Muscle of leg (tissue), 11 donors: Measurements from ENCODE around the gene TRPC1. TPM values are rescaled to one million over a fixed set of nuclear protein-coding genes. Genes with fewer than 3 reads are reported as not detected.

Experiments
- DNase-seq: peaks from one replicate; pipeline ENCODE4 v3.0.0; 2013
- H3K27ac ChIP-seq: one replicate; pipeline ENCODE4 v1.5.1; 2013; ENCODE audit warnings: mild to moderate bottlenecking, low read length, control low read depth
- H3K27me3 ChIP-seq: one replicate; pipeline ENCODE4 v1.6.1; 2013; ENCODE audit warnings: low read length; ENCODE audit not compliant: control insufficient read depth, insufficient read depth
- H3K36me3 ChIP-seq: one replicate; pipeline ENCODE4 v1.6.1; 2013; ENCODE audit warnings: low read length; ENCODE audit not compliant: control insufficient read depth, insufficient read depth
- H3K4me1 ChIP-seq: one replicate; pipeline ENCODE4 v1.6.1; 2013; ENCODE audit warnings: low read length; ENCODE audit not compliant: control insufficient read depth, insufficient read depth
- H3K4me3 ChIP-seq: one replicate; pipeline ENCODE4 v1.5.1; 2013; ENCODE audit warnings: low read length, control low read depth
- H3K9me3 ChIP-seq: replicated peaks from 2 replicates; pipeline ENCODE4 v1.6.1; 2013; ENCODE audit warnings: low read depth, low read length; ENCODE audit not compliant: control insufficient read depth
- WGBS: methylation state at CpG from one replicate; pipeline ENCODE4 v1.1.5; 2013; ENCODE audit warnings: missing lambda C conversion rate; ENCODE audit not compliant: insufficient coverage; 5-methylcytosine and 5-hydroxymethylcytosine counted together
- polyA plus RNA-seq, 8 donors: library from polyadenylated mRNA; unstranded; fragments of 120-200 nt; gene quantifications; one replicate each; pipeline versions ENCODE4 v1.2.1 to v1.2.3, GENCODE V29; 2013; ENCODE audit warnings: inconsistent platforms in 1 of 8, low replicate concordance in 1 of 8; ENCODE audit not compliant: insufficient read length in 8 of 8, insufficient read depth in 1 of 8
- total RNA-seq: library from RNA; stranded (reverse); fragments of 120-200 nt; gene quantifications from one replicate; pipeline ENCODE4 v1.2.4, GENCODE V29; 2013

TRPC1 gene
- total and polyA plus RNA-seq, 9 donors = 6.8 to 16.3 (median 7.7) TPM

- WGBS = 80% methylated on average over 1 of the region's 1 CpG
- H3K9me3 ChIP-seq = no peaks in the 10 kb centered on the region
- H3K36me3 ChIP-seq = peaks cover 2% of the 10 kb centered on the region
- no peaks in the 10 kb centered on the region for H3K4me1 ChIP-seq
- no peaks in the 10 kb centered on the region for H3K27me3 ChIP-seq
- DNase-seq = no peak
- no peak overlapping the region for H3K4me3 ChIP-seq
- no peak overlapping the region for H3K27ac ChIP-seq
Measured at GRCh38 chr3:142787719-142788118, 63.9 kb downstream of the TRPC1 start.

GRCh38 chr3:142794508-142794907 is 70.7 kb downstream of the TRPC1 start:
- Histone ChIP-seq H3K4me3 (no peak overlapping the region), H3K9me3 (no peaks in the 10 kb centered on the region), H3K27ac (no peak overlapping the region), H3K27me3 (no peaks in the 10 kb centered on the region), H3K36me3 (no peaks in the 10 kb centered on the region), H3K4me1 (no peaks in the 10 kb centered on the region)
- 60% methylated on average over 1 of the region's 4 CpGs for WGBS
- DNase-seq = no peak

- no peaks in the 10 kb centered on the region for H3K9me3 ChIP-seq
- no CpG with 5 or more reads among the region's 1 CpG for WGBS
- H3K27me3 ChIP-seq = no peaks in the 10 kb centered on the region
- DNase-seq = no peak
- H3K4me1 ChIP-seq = no peaks in the 10 kb centered on the region
- no peaks in the 10 kb centered on the region for H3K36me3 ChIP-seq
- H3K4me3 ChIP-seq = no peak overlapping the region
- no peak overlapping the region for H3K27ac ChIP-seq
Measured at GRCh38 chr3:142795332-142795731, 71.5 kb downstream of the TRPC1 start.

GRCh38 chr3:142796823-142797222 is 73.0 kb downstream of the TRPC1 start:
- no peaks in the 10 kb centered on the region for H3K4me1 ChIP-seq
- whole genome bisulfite sequencing = 80% methylated on average over 1 of the region's 2 CpGs
- DNase-seq = no peak
- H3K9me3 ChIP-seq = no peaks in the 10 kb centered on the region
- H3K27me3 ChIP-seq = no peaks in the 10 kb centered on the region
- H3K36me3 ChIP-seq = no peaks in the 10 kb centered on the region
- no peak overlapping the region for H3K4me3 ChIP-seq
- no peak overlapping the region for H3K27ac ChIP-seq

GRCh38 chr3:142801746-142802145 is 77.9 kb downstream of the TRPC1 start:
- WGBS = no CpG with 5 or more reads among the region's 2 CpGs
- H3K9me3 ChIP-seq = no peaks in the 10 kb centered on the region
- H3K4me3 ChIP-seq = no peak overlapping the region
- H3K27ac ChIP-seq = no peak overlapping the region
- H3K36me3 ChIP-seq = no peaks in the 10 kb centered on the region
- H3K4me1 ChIP-seq = no peaks in the 10 kb centered on the region
- no peaks in the 10 kb centered on the region for H3K27me3 ChIP-seq
- DNase-seq = no peak

GRCh38 chr3:142802891-142803290 is 79.1 kb downstream of the TRPC1 start:
- Histone ChIP-seq H3K27me3 (no peaks in the 10 kb centered on the region), H3K27ac (no peak overlapping the region), H3K9me3 (no peaks in the 10 kb centered on the region), H3K36me3 (no peaks in the 10 kb centered on the region), H3K4me1 (no peaks in the 10 kb centered on the region), H3K4me3 (no peak overlapping the region)
- WGBS = 65% methylated on average over 1 of the region's 1 CpG
- no peak for DNase-seq

- Histone ChIP-seq H3K27ac (no peak overlapping the region), H3K36me3 (no peaks in the 10 kb centered on the region), H3K4me1 (no peaks in the 10 kb centered on the region), H3K4me3 (no peak overlapping the region), H3K9me3 (no peaks in the 10 kb centered on the region), H3K27me3 (no peaks in the 10 kb centered on the region)
- WGBS = 89% methylated on average over 6 of the region's 9 CpGs
- DNase-seq = no peak
Measured at GRCh38 chr3:142808103-142808917, 84.5 kb downstream of the TRPC1 start.

GRCh38 chr3:142809259-142809658 is 85.4 kb downstream of the TRPC1 start:
- no peaks in the 10 kb centered on the region for H3K36me3 ChIP-seq
- no peak overlapping the region for H3K4me3 ChIP-seq
- no peak overlapping the region for H3K27ac ChIP-seq
- 87% methylated on average over 3 of the region's 3 CpGs for WGBS
- H3K9me3 ChIP-seq = no peaks in the 10 kb centered on the region
- no peak for DNase-seq
- no peaks in the 10 kb centered on the region for H3K4me1 ChIP-seq
- H3K27me3 ChIP-seq = no peaks in the 10 kb centered on the region

GRCh38 chr3:142815803-142816202 is 92.0 kb downstream of the TRPC1 start:
- WGBS = no CpG with 5 or more reads among the region's 6 CpGs
- Histone ChIP-seq H3K27ac (no peak overlapping the region), H3K9me3 (no peaks in the 10 kb centered on the region), H3K4me3 (no peak overlapping the region), H3K4me1 (no peaks in the 10 kb centered on the region), H3K27me3 (no peaks in the 10 kb centered on the region), H3K36me3 (no peaks in the 10 kb centered on the region)
- no peak for DNase-seq

GRCh38 chr3:142817356-142817755 is 93.5 kb downstream of the TRPC1 start:
- WGBS = no CpG with 5 or more reads among the region's 1 CpG
- Histone ChIP-seq H3K4me1 (no peaks in the 10 kb centered on the region), H3K27ac (no peak overlapping the region), H3K36me3 (no peaks in the 10 kb centered on the region), H3K4me3 (no peak overlapping the region), H3K27me3 (no peaks in the 10 kb centered on the region), H3K9me3 (no peaks in the 10 kb centered on the region)
- DNase-seq = no peak

GRCh38 chr3:142817897-142818296 is 94.1 kb downstream of the TRPC1 start:
- Histone ChIP-seq H3K4me1 (no peaks in the 10 kb centered on the region), H3K36me3 (no peaks in the 10 kb centered on the region), H3K27me3 (no peaks in the 10 kb centered on the region), H3K4me3 (no peak overlapping the region), H3K9me3 (no peaks in the 10 kb centered on the region), H3K27ac (no peak overlapping the region)
- 76% methylated on average over 3 of the region's 7 CpGs for WGBS
- DNase-seq = no peak
